HepG2 (cell line): ENCODE data around the gene MTA2. TPM values are rescaled to one million over a fixed set of nuclear protein-coding genes. Genes with fewer than 3 reads are reported as not detected.
A peak's percentile ranks its signal among the peaks of the same experiment; 100 is the strongest.

ENCODE experiments used
- AGO2 ChIP-seq: fragments of 200-400 bp; formaldehyde crosslinking; optimal IDR thresholded peaks from 2 replicates; pipeline ENCODE3; 2017; ENCODE audit warnings: mild to moderate bottlenecking, low read depth, low read length, moderate library complexity
- ASH2L ChIP-seq: fragments of 300-600, 200-600 bp; sonication (generic); IDR thresholded peaks from 2 replicates; pipeline ENCODE4 v1.7.0; 2017; ENCODE audit warnings: low read depth, mild to moderate bottlenecking, moderate library complexity, mixed read lengths, low read length; ENCODE audit not compliant: insufficient read length
- ATRX ChIP-seq: sonication (generic); formaldehyde crosslinking; IDR thresholded peaks from 2 replicates; pipeline ENCODE4 v1.4.0; 2020; ENCODE audit warnings: missing genetic modification reagents, borderline replicate concordance
- CREM ChIP-seq, 2 experiments: sonication (generic) in 1 of 2; formaldehyde crosslinking in 1 of 2; IDR thresholded peaks; 2 replicates each; pipeline versions ENCODE4 v1.4.0 to v1.6.1; 2016 to 2020; ENCODE audit warnings: antibody characterized with exemption in 1 of 2, mild to moderate bottlenecking in 1 of 2, missing genetic modification reagents in 1 of 2
- HOXA9 ChIP-seq: sonication (generic); formaldehyde crosslinking; IDR thresholded peaks from 2 replicates; pipeline ENCODE4 v1.8.1; 2022; ENCODE audit warnings: missing genetic modification reagents, mild to moderate bottlenecking, moderate library complexity, borderline replicate concordance
- MAFG ChIP-seq: sonication (generic); formaldehyde crosslinking; IDR thresholded peaks from 2 replicates; pipeline ENCODE4 v1.5.1; 2020; ENCODE audit warnings: mild to moderate bottlenecking, missing genetic modification reagents
- MAFK ChIP-seq, 2 experiments: IDR thresholded peaks in 1 of 2; conservative IDR thresholded peaks in 1 of 2; 2 replicates each; pipeline ENCODE4 v1.6.1; 2011; ENCODE audit warnings: improper control_type of control experiment in 2 of 2, low read length in 2 of 2
- MYNN ChIP-seq: sonication (generic); formaldehyde crosslinking; IDR thresholded peaks from 2 replicates; pipeline ENCODE4 v1.4.0; 2020; ENCODE audit warnings: mild to moderate bottlenecking, low read depth, missing genetic modification reagents
- NFKBIZ ChIP-seq: IDR thresholded peaks from 2 replicates; pipeline ENCODE4 v1.6.1; 2018; ENCODE audit warnings: missing genetic modification reagents, missing compliant biosample characterization
- RARG ChIP-seq: sonication (generic); formaldehyde crosslinking; IDR thresholded peaks from 2 replicates; pipeline ENCODE4 v1.4.0; 2020; ENCODE audit warnings: low read depth, mild to moderate bottlenecking, missing genetic modification reagents
- SP1 ChIP-seq, 2 experiments: fragments of 450-650 bp in 1 of 2; sonication (generic) in 1 of 2; formaldehyde crosslinking in 1 of 2; IDR thresholded peaks; 2 replicates each; pipeline versions ENCODE4 v1.4.0 to v1.6.1; 2016 to 2020; ENCODE audit warnings: missing genetic modification reagents in 1 of 2
- TEAD3 ChIP-seq: optimal IDR thresholded peaks from 2 replicates; pipeline ENCODE3; 2016; ENCODE audit warnings: borderline replicate concordance
- ZFP62 ChIP-seq: sonication (generic); formaldehyde crosslinking; IDR thresholded peaks from 2 replicates; pipeline ENCODE4 v1.4.0; 2020; ENCODE audit warnings: missing genetic modification reagents
- ZNF644 ChIP-seq: IDR thresholded peaks from 2 replicates; pipeline ENCODE4 v1.6.1; 2016; ENCODE audit warnings: low read depth
- polyA plus RNA-seq, 8 experiments: library from polyadenylated mRNA; depleted of rRNA in 3 of 8; stranded (reverse) in 7 of 8; unstranded in 1 of 8; fragments of >200 nt; fragmentation: Illumina TruSeq in 4 of 8; extraction: Trizol in 4 of 8; gene quantifications; 2 replicates each; pipeline versions ENCODE4 v1.2.1 to v1.2.3, GENCODE V29; 2011 to 2016; ENCODE audit warnings: low read depth in 4 of 8, missing spikeins in 1 of 8, mixed read lengths in 1 of 8; ENCODE audit not compliant: insufficient read depth in 1 of 8
- total RNA-seq, 5 experiments: library from RNA; depleted of rRNA; stranded (reverse); fragments of >200 nt; fragmentation: Illumina TruSeq; extraction: Trizol; gene quantifications; 2 replicates each; pipeline ENCODE4 v1.2.3, GENCODE V29; 2016; ENCODE audit warnings: low read depth in 1 of 5
- TF ChIP-seq, protein P1 (sequence below): sonication (generic); formaldehyde crosslinking; IDR thresholded peaks from 2 replicates; pipeline ENCODE4 v1.8.1; 2022; ENCODE audit warnings: low read depth, mild to moderate bottlenecking, missing genetic modification reagents
- TF ChIP-seq, protein P2 (sequence below): sonication (generic); formaldehyde crosslinking; IDR thresholded peaks from 2 replicates; pipeline ENCODE4 v1.8.0; 2022; ENCODE audit warnings: missing genetic modification reagents, low read depth, mild to moderate bottlenecking, borderline replicate concordance
- TF ChIP-seq, protein P3 (sequence below): sonication (generic); formaldehyde crosslinking; IDR thresholded peaks from 2 replicates; pipeline ENCODE4 v1.8.0; 2022; ENCODE audit warnings: missing genetic modification reagents, mild to moderate bottlenecking, borderline replicate concordance
- TF ChIP-seq, protein P4 (sequence below): sonication (generic); formaldehyde crosslinking; IDR thresholded peaks from 2 replicates; pipeline ENCODE4 v1.4.0; 2020; ENCODE audit warnings: missing genetic modification reagents

MTA2 gene
- total and polyA plus RNA-seq, 2 of the 13 experiments (the other 11 are each of a cell fraction or from before 2014, with no cell fraction given): 14.0 to 70.0 TPM

DNA sequence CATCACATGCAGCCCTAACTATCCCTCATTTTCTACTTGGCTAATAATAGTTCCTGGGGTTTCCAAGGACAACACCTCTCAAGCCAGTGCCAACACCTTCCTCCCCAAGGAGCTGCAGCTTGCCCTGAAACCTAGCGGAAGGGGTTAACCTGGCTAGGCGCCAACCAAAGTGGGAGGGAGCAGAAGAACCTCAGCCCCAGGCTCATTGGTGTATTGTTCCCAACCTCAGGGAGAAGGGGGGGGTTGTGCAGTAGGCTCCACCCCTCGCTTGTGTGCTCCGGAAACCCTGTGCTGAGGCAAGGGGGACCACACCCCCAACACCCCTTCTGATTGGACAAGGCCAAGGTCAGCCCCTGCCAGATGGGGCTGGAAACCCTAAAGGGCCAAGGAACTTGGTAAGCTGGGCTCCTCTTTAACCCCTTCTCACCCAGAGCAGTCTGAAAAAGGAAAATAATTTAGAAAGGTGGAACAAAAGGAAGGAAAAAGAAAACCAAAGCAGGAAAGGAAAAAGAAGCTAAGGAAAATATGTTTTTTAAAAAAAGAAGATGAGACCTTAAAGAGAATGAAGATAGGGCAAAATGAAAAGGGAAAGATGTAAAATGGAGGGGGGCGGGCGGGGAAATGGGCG lies 2.5 kb downstream of the MTA2 start (continued):
- TF ChIP-seq SP1 (IDR thresholded peaks at IDR 0.05): no peak
- TF ChIP-seq SP1 (CRISPR knock-in tag; IDR thresholded peaks at IDR 0.05): peak; percentile 78
- no peak for TF ChIP-seq RARG (CRISPR knock-in tag)
- TF ChIP-seq ZNF644 (CRISPR knock-in tag): no peak
- TF ChIP-seq MYNN (CRISPR knock-in tag): no peak
- no peak for TF ChIP-seq ATRX (CRISPR knock-in tag)
- TF ChIP-seq TEAD3 (CRISPR knock-in tag): peak; percentile 37
- TF ChIP-seq, protein P1, sequence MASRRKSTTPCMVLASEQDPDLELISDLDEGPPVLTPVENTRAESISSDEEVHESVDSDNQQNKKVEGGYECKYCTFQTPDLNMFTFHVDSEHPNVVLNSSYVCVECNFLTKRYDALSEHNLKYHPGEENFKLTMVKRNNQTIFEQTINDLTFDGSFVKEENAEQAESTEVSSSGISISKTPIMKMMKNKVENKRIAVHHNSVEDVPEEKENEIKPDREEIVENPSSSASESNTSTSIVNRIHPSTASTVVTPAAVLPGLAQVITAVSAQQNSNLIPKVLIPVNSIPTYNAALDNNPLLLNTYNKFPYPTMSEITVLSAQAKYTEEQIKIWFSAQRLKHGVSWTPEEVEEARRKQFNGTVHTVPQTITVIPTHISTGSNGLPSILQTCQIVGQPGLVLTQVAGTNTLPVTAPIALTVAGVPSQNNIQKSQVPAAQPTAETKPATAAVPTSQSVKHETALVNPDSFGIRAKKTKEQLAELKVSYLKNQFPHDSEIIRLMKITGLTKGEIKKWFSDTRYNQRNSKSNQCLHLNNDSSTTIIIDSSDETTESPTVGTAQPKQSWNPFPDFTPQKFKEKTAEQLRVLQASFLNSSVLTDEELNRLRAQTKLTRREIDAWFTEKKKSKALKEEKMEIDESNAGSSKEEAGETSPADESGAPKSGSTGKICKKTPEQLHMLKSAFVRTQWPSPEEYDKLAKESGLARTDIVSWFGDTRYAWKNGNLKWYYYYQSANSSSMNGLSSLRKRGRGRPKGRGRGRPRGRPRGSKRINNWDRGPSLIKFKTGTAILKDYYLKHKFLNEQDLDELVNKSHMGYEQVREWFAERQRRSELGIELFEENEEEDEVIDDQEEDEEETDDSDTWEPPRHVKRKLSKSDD (CRISPR knock-in tag): no peak
- no peak for TF ChIP-seq MAFK (conservative IDR thresholded peaks at IDR 0.05 in 1 of 2, IDR thresholded peaks at IDR 0.05 in 1 of 2; ENCODE audit: low read length in 2 of 2)
- TF ChIP-seq MAFG: no peak
- no peak for TF ChIP-seq AGO2
- TF ChIP-seq ASH2L: peak; percentile 52
- TF ChIP-seq CREM (IDR thresholded peaks at IDR 0.05): peak; percentile 46; the same call in 1 of the 2 replicates
- no peak for TF ChIP-seq CREM (CRISPR knock-in tag; IDR thresholded peaks at IDR 0.05)
- TF ChIP-seq, protein P2, sequence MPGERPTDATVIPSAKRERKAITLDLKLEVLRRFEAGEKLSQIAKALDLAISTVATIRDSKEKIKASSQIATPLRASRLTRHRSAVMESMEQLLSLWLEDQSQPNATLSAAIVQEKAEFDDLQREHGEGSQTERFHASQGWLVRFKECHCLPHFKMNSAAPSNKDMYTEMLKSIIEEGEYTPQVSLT (CRISPR knock-in tag): no peak
- no peak for TF ChIP-seq NFKBIZ (CRISPR knock-in tag)
- TF ChIP-seq, protein P3, sequence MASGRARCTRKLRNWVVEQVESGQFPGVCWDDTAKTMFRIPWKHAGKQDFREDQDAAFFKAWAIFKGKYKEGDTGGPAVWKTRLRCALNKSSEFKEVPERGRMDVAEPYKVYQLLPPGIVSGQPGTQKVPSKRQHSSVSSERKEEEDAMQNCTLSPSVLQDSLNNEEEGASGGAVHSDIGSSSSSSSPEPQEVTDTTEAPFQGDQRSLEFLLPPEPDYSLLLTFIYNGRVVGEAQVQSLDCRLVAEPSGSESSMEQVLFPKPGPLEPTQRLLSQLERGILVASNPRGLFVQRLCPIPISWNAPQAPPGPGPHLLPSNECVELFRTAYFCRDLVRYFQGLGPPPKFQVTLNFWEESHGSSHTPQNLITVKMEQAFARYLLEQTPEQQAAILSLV (CRISPR knock-in tag): no peak
- no peak for TF ChIP-seq ZFP62 (CRISPR knock-in tag)
- no peak for TF ChIP-seq HOXA9 (CRISPR knock-in tag)
- TF ChIP-seq, protein P4, sequence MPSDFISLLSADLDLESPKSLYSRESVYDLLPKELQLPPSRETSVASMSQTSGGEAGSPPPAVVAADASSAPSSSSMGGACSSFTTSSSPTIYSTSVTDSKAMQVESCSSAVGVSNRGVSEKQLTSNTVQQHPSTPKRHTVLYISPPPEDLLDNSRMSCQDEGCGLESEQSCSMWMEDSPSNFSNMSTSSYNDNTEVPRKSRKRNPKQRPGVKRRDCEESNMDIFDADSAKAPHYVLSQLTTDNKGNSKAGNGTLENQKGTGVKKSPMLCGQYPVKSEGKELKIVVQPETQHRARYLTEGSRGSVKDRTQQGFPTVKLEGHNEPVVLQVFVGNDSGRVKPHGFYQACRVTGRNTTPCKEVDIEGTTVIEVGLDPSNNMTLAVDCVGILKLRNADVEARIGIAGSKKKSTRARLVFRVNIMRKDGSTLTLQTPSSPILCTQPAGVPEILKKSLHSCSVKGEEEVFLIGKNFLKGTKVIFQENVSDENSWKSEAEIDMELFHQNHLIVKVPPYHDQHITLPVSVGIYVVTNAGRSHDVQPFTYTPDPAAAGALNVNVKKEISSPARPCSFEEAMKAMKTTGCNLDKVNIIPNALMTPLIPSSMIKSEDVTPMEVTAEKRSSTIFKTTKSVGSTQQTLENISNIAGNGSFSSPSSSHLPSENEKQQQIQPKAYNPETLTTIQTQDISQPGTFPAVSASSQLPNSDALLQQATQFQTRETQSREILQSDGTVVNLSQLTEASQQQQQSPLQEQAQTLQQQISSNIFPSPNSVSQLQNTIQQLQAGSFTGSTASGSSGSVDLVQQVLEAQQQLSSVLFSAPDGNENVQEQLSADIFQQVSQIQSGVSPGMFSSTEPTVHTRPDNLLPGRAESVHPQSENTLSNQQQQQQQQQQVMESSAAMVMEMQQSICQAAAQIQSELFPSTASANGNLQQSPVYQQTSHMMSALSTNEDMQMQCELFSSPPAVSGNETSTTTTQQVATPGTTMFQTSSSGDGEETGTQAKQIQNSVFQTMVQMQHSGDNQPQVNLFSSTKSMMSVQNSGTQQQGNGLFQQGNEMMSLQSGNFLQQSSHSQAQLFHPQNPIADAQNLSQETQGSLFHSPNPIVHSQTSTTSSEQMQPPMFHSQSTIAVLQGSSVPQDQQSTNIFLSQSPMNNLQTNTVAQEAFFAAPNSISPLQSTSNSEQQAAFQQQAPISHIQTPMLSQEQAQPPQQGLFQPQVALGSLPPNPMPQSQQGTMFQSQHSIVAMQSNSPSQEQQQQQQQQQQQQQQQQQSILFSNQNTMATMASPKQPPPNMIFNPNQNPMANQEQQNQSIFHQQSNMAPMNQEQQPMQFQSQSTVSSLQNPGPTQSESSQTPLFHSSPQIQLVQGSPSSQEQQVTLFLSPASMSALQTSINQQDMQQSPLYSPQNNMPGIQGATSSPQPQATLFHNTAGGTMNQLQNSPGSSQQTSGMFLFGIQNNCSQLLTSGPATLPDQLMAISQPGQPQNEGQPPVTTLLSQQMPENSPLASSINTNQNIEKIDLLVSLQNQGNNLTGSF: no peak
